GM23248 (cell line): ENCODE measurements around the gene TOX2.

Experiments used
- EZH2 ChIP-seq: fragments of 200-600 bp; sonication (generic); IDR thresholded peaks from 2 replicates; pipeline ENCODE4 v1.6.1; 2018; ENCODE audit warnings: antibody characterized with exemption, mild to moderate bottlenecking; ENCODE audit not compliant: insufficient read depth, poor library complexity, severe bottlenecking
- EZH2phosphoT487 ChIP-seq: fragments of 200-600 bp; sonication (generic); IDR thresholded peaks from 2 replicates; pipeline ENCODE4 v1.6.1; 2018; ENCODE audit warnings: antibody characterized with exemption, moderate library complexity, mild to moderate bottlenecking, low read depth; ENCODE audit not compliant: insufficient read depth

DNA sequence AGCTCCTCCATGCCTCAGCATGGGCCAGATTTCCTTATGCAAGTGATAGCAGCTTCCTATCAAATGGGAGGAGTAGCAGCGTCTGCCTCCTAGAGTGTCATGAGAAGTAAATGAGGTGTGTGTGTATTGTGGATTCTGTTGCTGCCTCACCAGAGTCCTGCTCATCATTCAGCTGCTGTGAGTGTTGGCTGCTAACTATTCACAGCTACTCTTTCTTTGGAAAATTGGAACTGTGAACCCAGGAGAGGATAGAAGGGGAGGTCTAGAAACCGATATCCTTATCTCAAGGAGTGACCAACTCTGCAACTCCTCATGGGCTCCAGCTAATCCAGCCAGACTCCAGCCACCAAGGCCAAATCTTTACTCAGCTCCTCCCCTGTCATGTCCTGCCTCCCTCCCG, 63.3 kb downstream of the TOX2 start:
- no peak for TF ChIP-seq EZH2
- no peak for TF ChIP-seq EZH2phosphoT487
